ENCODE data around the gene OR5AU1.

Gene OR5AU1

GRCh38 chr14:21120686-21121085, 35.2 kb downstream of the OR5AU1 start:
- Histone ChIP-seq H3K9ac (ENCODE audit: low read depth, low read length) (no peak overlapping the region), H3K4me3 (ENCODE audit: low read depth, low read length) (no peak overlapping the region), H3K4me1 (ENCODE audit: control insufficient read depth, insufficient read depth, low read length) (peaks cover 5% of the 10 kb centered on the region), H3K36me3 (ENCODE audit: control insufficient read depth, insufficient read depth, low read length) (no peaks in the 10 kb centered on the region), H3K27me3 (ENCODE audit: control insufficient read depth, insufficient read depth, low read length) (no peaks in the 10 kb centered on the region), H3K9me3 (ENCODE audit: control insufficient read depth, insufficient read depth, low read length) (no peaks in the 10 kb centered on the region)

GRCh38 chr14:21118933-21119332, 36.9 kb downstream of the OR5AU1 start:
- H3K9ac ChIP-seq (ENCODE audit: low read depth, low read length): no peak overlapping the region
- H3K36me3 ChIP-seq (ENCODE audit: control insufficient read depth, insufficient read depth, low read length): no peaks in the 10 kb centered on the region
- no peak overlapping the region for H3K4me3 ChIP-seq (ENCODE audit: low read depth, low read length)
- H3K9me3 ChIP-seq (ENCODE audit: control insufficient read depth, insufficient read depth, low read length): no peaks in the 10 kb centered on the region
- peaks cover 5% of the 10 kb centered on the region for H3K4me1 ChIP-seq (ENCODE audit: control insufficient read depth, insufficient read depth, low read length)
- H3K27me3 ChIP-seq (ENCODE audit: control insufficient read depth, insufficient read depth, low read length): no peaks in the 10 kb centered on the region

GRCh38 chr14:21113369-21113768, 42.5 kb downstream of the OR5AU1 start:
- Histone ChIP-seq H3K4me3 (ENCODE audit: low read depth, low read length) (no peak overlapping the region), H3K27me3 (ENCODE audit: control insufficient read depth, insufficient read depth, low read length) (no peaks in the 10 kb centered on the region), H3K36me3 (ENCODE audit: control insufficient read depth, insufficient read depth, low read length) (no peaks in the 10 kb centered on the region), H3K9ac (ENCODE audit: low read depth, low read length) (no peak overlapping the region), H3K9me3 (ENCODE audit: control insufficient read depth, insufficient read depth, low read length) (no peaks in the 10 kb centered on the region), H3K4me1 (ENCODE audit: control insufficient read depth, insufficient read depth, low read length) (peaks cover 5% of the 10 kb centered on the region)

- H3K4me3 ChIP-seq (ENCODE audit: low read depth, low read length): no peak overlapping the region
- H3K4me1 ChIP-seq (ENCODE audit: control insufficient read depth, insufficient read depth, low read length): peaks cover 1% of the 10 kb centered on the region
- no peaks in the 10 kb centered on the region for H3K9me3 ChIP-seq (ENCODE audit: control insufficient read depth, insufficient read depth, low read length)
- no peaks in the 10 kb centered on the region for H3K27me3 ChIP-seq (ENCODE audit: control insufficient read depth, insufficient read depth, low read length)
- no peaks in the 10 kb centered on the region for H3K36me3 ChIP-seq (ENCODE audit: control insufficient read depth, insufficient read depth, low read length)
- no peak overlapping the region for H3K9ac ChIP-seq (ENCODE audit: low read depth, low read length)
These were observed 43.6 kb downstream of the OR5AU1 start for GRCh38 chr14:21112255-21112654.

GRCh38 chr14:21109377-21110138, 46.3 kb downstream of the OR5AU1 start:
- H3K4me1 ChIP-seq (ENCODE audit: control insufficient read depth, insufficient read depth, low read length): peaks cover 12% of the 10 kb centered on the region
- H3K36me3 ChIP-seq (ENCODE audit: control insufficient read depth, insufficient read depth, low read length): no peaks in the 10 kb centered on the region

GRCh38 chr14:21108791-21109190, 47.1 kb downstream of the OR5AU1 start:
- Histone ChIP-seq H3K4me3 (ENCODE audit: low read depth, low read length) (no peak overlapping the region), H3K27me3 (ENCODE audit: control insufficient read depth, insufficient read depth, low read length) (no peaks in the 10 kb centered on the region), H3K36me3 (ENCODE audit: control insufficient read depth, insufficient read depth, low read length) (no peaks in the 10 kb centered on the region), H3K9me3 (ENCODE audit: control insufficient read depth, insufficient read depth, low read length) (no peaks in the 10 kb centered on the region), H3K9ac (ENCODE audit: low read depth, low read length) (no peak overlapping the region), H3K4me1 (ENCODE audit: control insufficient read depth, insufficient read depth, low read length) (peaks cover 12% of the 10 kb centered on the region)

More at GRCh38 chr14:21109377-21110138, 46.3 kb downstream of the OR5AU1 start:
- Histone ChIP-seq H3K4me3 (ENCODE audit: low read depth, low read length) (no peak overlapping the region), H3K27me3 (ENCODE audit: control insufficient read depth, insufficient read depth, low read length) (no peaks in the 10 kb centered on the region), H3K9me3 (ENCODE audit: control insufficient read depth, insufficient read depth, low read length) (no peaks in the 10 kb centered on the region), H3K9ac (ENCODE audit: low read depth, low read length) (no peak overlapping the region)

GRCh38 chr14:21107283-21107800, 48.5 kb downstream of the OR5AU1 start:
- Histone ChIP-seq H3K36me3 (ENCODE audit: control insufficient read depth, insufficient read depth, low read length) (no peaks in the 10 kb centered on the region), H3K27me3 (ENCODE audit: control insufficient read depth, insufficient read depth, low read length) (no peaks in the 10 kb centered on the region), H3K9me3 (ENCODE audit: control insufficient read depth, insufficient read depth, low read length) (no peaks in the 10 kb centered on the region), H3K4me1 (ENCODE audit: control insufficient read depth, insufficient read depth, low read length) (peaks cover 17% of the 10 kb centered on the region), H3K9ac (ENCODE audit: low read depth, low read length) (no peak overlapping the region), H3K4me3 (ENCODE audit: low read depth, low read length) (no peak overlapping the region)

- H3K4me3 ChIP-seq (ENCODE audit: low read depth, low read length): no peak overlapping the region
- H3K27me3 ChIP-seq (ENCODE audit: control insufficient read depth, insufficient read depth, low read length): no peaks in the 10 kb centered on the region
- no peaks in the 10 kb centered on the region for H3K9me3 ChIP-seq (ENCODE audit: control insufficient read depth, insufficient read depth, low read length)
- H3K9ac ChIP-seq (ENCODE audit: low read depth, low read length): no peak overlapping the region
- H3K4me1 ChIP-seq (ENCODE audit: control insufficient read depth, insufficient read depth, low read length): peaks cover 23% of the 10 kb centered on the region
- H3K36me3 ChIP-seq (ENCODE audit: control insufficient read depth, insufficient read depth, low read length): no peaks in the 10 kb centered on the region
These were observed 49.2 kb downstream of the OR5AU1 start for GRCh38 chr14:21106498-21107282.

GRCh38 chr14:21106176-21106497, 49.7 kb downstream of the OR5AU1 start:
- Histone ChIP-seq H3K36me3 (ENCODE audit: control insufficient read depth, insufficient read depth, low read length) (no peaks in the 10 kb centered on the region), H3K27me3 (ENCODE audit: control insufficient read depth, insufficient read depth, low read length) (no peaks in the 10 kb centered on the region), H3K9me3 (ENCODE audit: control insufficient read depth, insufficient read depth, low read length) (no peaks in the 10 kb centered on the region), H3K9ac (ENCODE audit: low read depth, low read length) (no peak overlapping the region), H3K4me3 (ENCODE audit: low read depth, low read length) (no peak overlapping the region), H3K4me1 (ENCODE audit: control insufficient read depth, insufficient read depth, low read length) (peaks cover 25% of the 10 kb centered on the region)

GRCh38 chr14:21105095-21105494, 50.8 kb downstream of the OR5AU1 start:
- no peaks in the 10 kb centered on the region for H3K27me3 ChIP-seq (ENCODE audit: control insufficient read depth, insufficient read depth, low read length)
- H3K9ac ChIP-seq (ENCODE audit: low read depth, low read length): peak overlapping the region; percentile 12
- H3K4me1 ChIP-seq (ENCODE audit: control insufficient read depth, insufficient read depth, low read length): peaks cover 25% of the 10 kb centered on the region
- no peaks in the 10 kb centered on the region for H3K9me3 ChIP-seq (ENCODE audit: control insufficient read depth, insufficient read depth, low read length)
- no peaks in the 10 kb centered on the region for H3K36me3 ChIP-seq (ENCODE audit: control insufficient read depth, insufficient read depth, low read length)
- H3K4me3 ChIP-seq (ENCODE audit: low read depth, low read length): no peak overlapping the region
